CD4-positive, alpha-beta T cell treated with Interleukin-6 at 100 ng/mL for 8 hours (primary cell): ENCODE data around the gene MYOM1.

ENCODE experiments used
- DNase-seq: peaks from one replicate; pipeline ENCODE4 v3.0.0-alpha.2; 2020; ENCODE audit warnings: mixed read lengths, low spot score

The MYOM1 gene

GRCh38 chr18:3115447-3116030 is 104.2 kb downstream of the MYOM1 start:
- no peak for DNase-seq

DNA sequence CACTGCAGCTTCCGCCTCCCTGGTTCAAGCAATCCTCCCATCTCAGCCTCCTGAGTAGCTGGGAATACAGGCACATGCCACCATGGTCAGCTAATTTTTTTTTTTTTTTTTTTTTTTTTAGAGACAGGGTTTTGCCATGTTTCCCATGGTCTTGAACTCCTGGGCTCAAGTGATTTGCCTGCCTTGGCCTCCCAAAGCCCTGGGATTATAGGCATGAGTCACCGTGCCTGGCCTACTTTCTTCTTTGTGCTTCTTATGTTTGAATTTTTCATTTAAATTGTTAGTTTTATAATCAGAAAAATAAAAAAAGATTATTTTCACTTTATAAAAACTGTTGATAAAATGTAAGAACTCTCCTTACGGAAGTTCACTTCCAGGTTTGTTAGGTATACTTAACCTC is 105.3 kb downstream of the MYOM1 start:
- no peak for DNase-seq

DNA sequence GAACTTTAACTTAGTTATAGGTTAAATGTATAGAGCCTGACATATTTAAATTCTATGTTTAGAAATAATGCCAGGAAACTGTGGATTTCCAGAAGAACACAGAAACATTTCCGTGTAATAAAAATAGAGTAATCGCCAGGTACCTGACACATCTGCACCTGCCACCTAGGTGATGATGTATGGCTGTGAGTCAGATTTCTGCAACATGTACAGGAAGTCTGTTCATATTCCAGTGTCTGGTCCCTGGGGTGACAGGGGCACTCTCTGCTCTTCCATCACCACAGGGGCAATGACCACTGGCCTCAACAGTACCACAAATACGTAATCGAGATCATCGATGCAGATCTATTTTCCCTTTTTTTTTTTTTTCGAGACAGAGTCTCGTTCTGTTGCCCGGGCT is 105.7 kb downstream of the MYOM1 start:
- DNase-seq = no peak

DNA sequence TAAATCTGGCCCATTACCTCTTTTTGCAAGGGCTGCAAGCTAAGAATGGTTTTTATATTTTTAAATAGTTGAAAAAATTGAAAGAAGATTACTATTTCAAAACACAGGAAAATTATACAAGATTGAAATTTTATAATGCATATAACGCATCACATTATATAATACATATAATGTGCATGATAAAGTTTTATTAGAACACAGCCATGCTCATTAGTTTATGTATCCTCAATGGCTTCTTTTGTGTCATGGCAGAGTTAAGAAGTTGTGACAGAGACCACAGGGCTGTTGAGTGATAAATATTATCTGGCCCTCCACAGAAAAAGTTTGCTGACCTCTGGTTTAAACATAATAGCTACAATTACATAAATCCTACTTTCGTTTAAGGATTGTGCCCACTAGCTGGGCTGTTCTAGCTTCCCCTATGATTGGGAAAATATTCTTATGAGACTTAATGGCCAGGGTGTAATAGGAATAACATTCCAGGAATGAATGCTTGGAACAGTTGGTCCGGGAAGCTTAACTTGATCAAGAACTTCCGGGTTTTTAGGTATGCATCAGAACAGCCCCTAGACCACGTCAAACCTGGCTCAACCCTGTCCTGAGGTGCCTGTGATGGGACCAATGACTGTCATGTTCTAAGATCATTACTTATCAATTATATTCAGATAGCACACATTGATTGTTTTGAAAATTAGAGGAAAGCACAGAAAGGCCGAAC is 108.1 kb downstream of the MYOM1 start:
- DNase-seq = no peak

- DNase-seq = no peak
Observed at GRCh38 chr18:3110034-3110752, 109.6 kb downstream of the MYOM1 start.

GRCh38 chr18:3107740-3108151 is 112.0 kb downstream of the MYOM1 start:
- DNase-seq = no peak

DNA sequence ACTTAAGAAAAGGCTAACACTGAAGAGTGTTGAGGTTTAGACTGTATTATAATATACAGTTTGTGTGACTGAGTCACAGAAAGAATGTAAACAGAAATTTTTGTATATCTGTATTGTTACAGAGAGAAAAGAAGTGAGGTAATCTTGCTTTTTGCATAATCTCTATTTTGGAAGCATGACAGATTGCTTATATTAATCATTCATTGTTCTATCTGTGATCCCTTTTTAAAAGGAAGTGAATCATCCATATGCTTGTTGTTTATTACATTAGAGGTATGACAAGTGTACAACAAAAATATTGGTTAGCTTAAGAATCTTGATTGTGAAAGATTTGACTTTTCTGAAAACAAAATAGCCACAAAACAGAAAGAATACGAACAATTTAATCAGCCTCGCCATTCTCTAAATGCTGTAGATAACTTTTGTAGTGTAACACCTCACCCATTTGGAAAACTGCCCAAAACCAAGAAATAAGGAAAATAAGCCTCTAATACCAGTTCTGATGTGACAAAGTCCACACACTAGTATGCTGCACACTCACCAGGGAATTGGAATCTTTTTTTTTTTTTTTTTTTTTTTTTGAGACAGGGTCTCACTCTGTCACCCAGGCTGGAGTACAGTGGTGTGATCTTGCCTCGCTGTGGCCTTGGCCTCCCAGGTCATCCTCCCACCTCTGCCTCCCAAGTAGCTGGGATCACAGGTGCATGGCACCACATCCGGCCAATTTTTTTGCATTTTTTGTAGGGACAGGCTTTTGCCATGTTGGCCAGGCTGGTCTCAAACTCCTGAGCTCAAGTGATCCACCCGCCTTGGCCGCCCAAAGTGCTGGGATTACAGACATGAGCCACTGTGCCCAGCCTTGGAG is 115.3 kb downstream of the MYOM1 start:
- DNase-seq = no peak

GRCh38 chr18:3103576-3103975 is 116.2 kb downstream of the MYOM1 start:
- DNase-seq = no peak

DNA sequence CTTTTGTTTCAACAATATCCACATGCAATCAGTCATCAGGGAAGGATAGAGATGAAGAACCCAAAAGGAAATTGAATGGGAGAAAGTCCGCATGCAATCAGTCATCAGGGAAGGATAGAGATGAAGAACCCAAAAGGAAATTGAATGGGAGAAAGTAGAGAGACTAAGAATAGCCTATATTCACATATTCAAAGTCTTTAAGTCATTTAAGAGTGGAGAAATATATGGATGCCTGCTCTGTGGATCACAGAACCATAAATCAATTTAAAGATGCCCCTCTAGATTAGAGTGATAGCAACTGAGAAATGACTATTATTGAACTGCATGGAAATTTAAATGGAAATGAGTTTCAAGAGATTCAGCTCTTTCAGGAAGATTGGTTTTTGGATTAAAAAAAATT is 116.8 kb downstream of the MYOM1 start:
- DNase-seq = no peak

DNA sequence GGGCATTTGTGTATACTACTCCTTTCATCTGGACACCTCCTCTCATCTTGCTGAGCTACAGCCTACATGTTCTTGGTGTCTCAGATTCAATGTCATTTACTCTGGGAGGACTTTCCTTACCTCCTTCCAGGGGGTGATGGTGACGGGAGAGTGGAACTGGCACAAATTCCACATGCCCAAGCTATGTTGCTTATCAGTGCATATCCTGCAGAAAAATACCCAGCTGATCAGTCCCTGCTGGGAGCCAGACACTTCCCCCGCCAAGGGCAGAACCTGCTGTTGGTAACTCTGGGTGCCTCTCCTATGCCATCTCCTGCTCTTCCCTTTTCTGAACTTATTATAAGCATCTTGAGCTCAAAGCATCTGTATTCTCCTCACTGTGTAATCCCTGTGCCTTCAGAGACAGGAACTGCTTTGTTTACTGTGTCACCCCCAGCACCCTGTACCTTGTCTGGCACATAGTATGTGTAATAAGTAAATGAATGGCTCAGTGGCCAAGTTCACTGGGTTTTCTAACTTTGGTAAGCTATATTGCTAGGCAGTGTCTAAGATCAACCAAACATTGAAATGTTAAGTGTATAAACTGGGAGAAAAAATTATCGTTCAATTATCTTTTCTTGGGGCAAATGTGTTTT is 119.2 kb downstream of the MYOM1 start:
- DNase-seq = no peak

DNA sequence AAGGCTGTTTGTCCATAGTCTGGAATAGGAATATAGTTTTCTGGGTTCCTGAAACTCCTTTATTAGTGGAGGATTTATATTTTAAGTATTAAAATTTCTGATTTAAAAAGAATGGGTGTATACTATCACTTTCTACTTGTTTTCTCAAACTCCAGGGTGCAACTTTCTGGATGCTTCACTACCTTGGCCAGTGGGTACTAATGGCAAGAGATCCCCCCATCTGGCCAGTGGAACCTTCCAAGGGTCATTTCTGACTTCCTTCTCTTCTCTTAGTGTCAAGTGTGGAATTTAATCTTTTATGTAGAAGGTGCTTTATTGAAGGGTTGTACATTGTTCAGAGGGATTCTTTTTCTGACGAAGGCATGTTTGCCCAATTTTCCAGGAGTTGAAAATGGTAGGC is 120.4 kb downstream of the MYOM1 start:
- no peak for DNase-seq

- peak; percentile 49 for DNase-seq
Observed at GRCh38 chr18:3097082-3097481, 122.7 kb downstream of the MYOM1 start.

- DNase-seq = no peak
Observed at GRCh38 chr18:3095921-3096320, 123.8 kb downstream of the MYOM1 start.

DNA sequence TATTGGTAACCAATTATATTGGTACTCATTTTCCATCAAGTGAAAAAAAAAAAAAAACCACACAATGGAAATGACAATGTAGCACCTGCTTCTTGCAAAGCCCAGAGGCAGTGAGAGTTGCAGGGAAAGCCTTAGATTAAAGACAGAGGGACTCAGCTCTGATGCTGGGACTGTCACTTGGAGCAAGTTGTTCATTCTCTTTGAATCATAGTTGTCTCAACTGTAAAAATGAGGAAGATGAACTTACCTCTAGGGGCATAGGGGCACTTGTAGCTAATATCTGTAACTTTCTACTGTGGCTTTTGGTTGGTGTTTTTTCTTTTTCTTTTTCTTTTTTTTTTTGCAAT is 125.5 kb downstream of the MYOM1 start:
- DNase-seq = no peak

- DNase-seq = no peak
Observed at GRCh38 chr18:3093624-3094337, 126.0 kb downstream of the MYOM1 start.

GRCh38 chr18:3092727-3093126 is 127.0 kb downstream of the MYOM1 start:
- DNase-seq = no peak

GRCh38 chr18:3089579-3089978 is 130.2 kb downstream of the MYOM1 start:
- no peak for DNase-seq

- no peak for DNase-seq
Observed at GRCh38 chr18:3088449-3088848, 131.3 kb downstream of the MYOM1 start.

GRCh38 chr18:3086871-3087270 is 132.9 kb downstream of the MYOM1 start:
- no peak for DNase-seq

DNA sequence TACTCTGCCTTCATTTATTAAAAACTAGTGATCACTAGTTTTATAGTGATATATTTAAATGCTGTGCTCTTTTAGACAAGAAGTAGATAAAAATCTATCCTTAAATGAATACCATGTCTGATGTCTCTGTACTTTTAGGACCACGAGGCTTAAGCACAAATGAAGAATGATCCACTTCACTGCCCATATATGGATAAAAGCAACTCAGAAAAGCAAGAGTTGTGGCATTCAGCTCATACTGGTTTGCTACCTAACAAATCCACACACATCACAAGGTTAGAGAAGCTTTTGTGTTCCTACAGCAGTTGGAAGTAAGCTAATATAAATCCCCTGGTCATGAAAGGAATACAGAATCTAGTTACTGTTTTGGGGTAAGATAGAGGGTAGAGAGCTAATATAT is 134.2 kb downstream of the MYOM1 start:
- DNase-seq = no peak

- DNase-seq = no peak
Observed at GRCh38 chr18:3084206-3084605, 135.6 kb downstream of the MYOM1 start.
